B cell (primary cell): ENCODE measurements around the gene THSD4. TPM values are rescaled to one million over a fixed set of nuclear protein-coding genes. Genes with fewer than 3 reads are reported as not detected.

Source experiments
- ATAC-seq: fragments of 200-7000 bp; cut with Tn5 transposase; one replicate; pipeline ENCODE4 v1.10.0; 2021; ENCODE audit warnings: low read depth, mild to moderate bottlenecking, moderate number of reproducible peaks, moderate library complexity
- CTCF ChIA-PET: fragments of 350-600 bp; sonication (Branson Sonifier 250); formaldehyde crosslinking; loops from one replicate; lab custom pipeline; 2021; ENCODE audit warnings: antibody characterized with exemption, inconsistent platforms; lab: Charles Lee
- POLR2A ChIA-PET: fragments of 350-600 bp; sonication (Branson Sonifier 250); formaldehyde crosslinking; loops from one replicate; lab custom pipeline; 2021; ENCODE audit warnings: antibody characterized with exemption; lab: Charles Lee
- DNase-seq: peaks from one replicate; pipeline ENCODE4 v3.0.0; 2013
- H2AFZ ChIP-seq: 2 replicates; pipeline ENCODE4 v1.6.1; 2012; ENCODE audit warnings: mild to moderate bottlenecking, low read depth, low read length; ENCODE audit not compliant: insufficient read depth, poor library complexity, severe bottlenecking
- H3K27ac ChIP-seq, 2 donors: 1 replicate in 1 of 2; 2 replicates in 1 of 2; pipeline ENCODE4 v1.5.1; 2012 to 2013; ENCODE audit warnings: low read length in 2 of 2, mild to moderate bottlenecking in 2 of 2, moderate library complexity in 1 of 2
- H3K27me3 ChIP-seq, 4 experiments: fragments of 200-600 bp in 1 of 4; sonication (generic) in 1 of 4; replicated peaks in 1 of 4; 1 replicate in 2 of 4; 2 replicates in 2 of 4; pipeline versions ENCODE4 v1.6.1 to v1.7.0; 2013 to 2016; ENCODE audit warnings: low read length in 3 of 4, mild to moderate bottlenecking in 2 of 4, mixed read lengths in 1 of 4, moderate library complexity in 1 of 4; ENCODE audit not compliant: insufficient read depth in 4 of 4, control insufficient read depth in 3 of 4; ENCODE audit errors: control extremely low read depth in 1 of 4
- H3K36me3 ChIP-seq, 2 experiments: replicated peaks in 1 of 2; 1 replicate in 1 of 2; 2 replicates in 1 of 2; pipeline versions ENCODE4 v1.6.1 to v1.7.1; 2013; ENCODE audit warnings: low read length in 1 of 2; ENCODE audit not compliant: insufficient read depth in 2 of 2, control insufficient read depth in 1 of 2; ENCODE audit errors: control extremely low read depth in 1 of 2, extremely low read depth in 1 of 2
- H3K4me1 ChIP-seq, 2 donors: fragments of 200-600 bp in 1 of 2; sonication (generic) in 1 of 2; 1 replicate in 1 of 2; 2 replicates in 1 of 2; pipeline versions ENCODE4 v1.5.1 to v1.6.1; 2013 to 2017; ENCODE audit warnings: low read length in 2 of 2; ENCODE audit not compliant: control insufficient read depth in 2 of 2, insufficient read depth in 2 of 2
- H3K4me2 ChIP-seq: replicated peaks from 2 replicates; pipeline ENCODE3; 2012; ENCODE audit warnings: mild to moderate bottlenecking, low read depth, low read length; ENCODE audit not compliant: poor library complexity, severe bottlenecking
- H3K4me3 ChIP-seq, 5 experiments: fragments of 200-600 bp in 1 of 5; sonication (generic) in 1 of 5; 1 replicate in 3 of 5; 2 replicates in 2 of 5; pipeline versions ENCODE4 v1.5.1 to v1.7.0; 2011 to 2016; ENCODE audit warnings: low read length in 4 of 5, mild to moderate bottlenecking in 4 of 5, low read depth in 2 of 5, control low read depth in 1 of 5, moderate library complexity in 1 of 5; ENCODE audit not compliant: insufficient read depth in 1 of 5; ENCODE audit errors: control extremely low read depth in 1 of 5, extremely low read depth in 1 of 5
- H3K79me2 ChIP-seq: fragments of 200-600 bp; sonication (generic); one replicate; pipeline ENCODE4 v1.6.0; 2016; ENCODE audit warnings: low read length; ENCODE audit not compliant: control insufficient read depth, insufficient read depth
- H3K9ac ChIP-seq: fragments of 200-600 bp; sonication (generic); 2 replicates; pipeline ENCODE4 v1.6.1; 2017; ENCODE audit warnings: mild to moderate bottlenecking, low read length, moderate library complexity
- H3K9me3 ChIP-seq, 3 donors: one replicate each; pipeline versions ENCODE4 v1.6.1 to v1.7.1; 2013; ENCODE audit warnings: low read length in 2 of 3; ENCODE audit not compliant: control insufficient read depth in 2 of 3, insufficient read depth in 1 of 3; ENCODE audit errors: control extremely low read depth in 1 of 3
- H4K20me1 ChIP-seq: 2 replicates; pipeline ENCODE4 v1.6.0; 2012; ENCODE audit warnings: mild to moderate bottlenecking, low read length; ENCODE audit not compliant: insufficient read depth, control insufficient read depth, poor library complexity, severe bottlenecking
- H3K27ac Mint-ChIP-seq: one replicate; pipeline ENCODE4 v1.8.0; 2021; ENCODE audit warnings: mixed read lengths
- H3K27me3 Mint-ChIP-seq: one replicate; pipeline ENCODE4 v1.8.0; 2021; ENCODE audit warnings: mixed read lengths
- H3K4me1 Mint-ChIP-seq: one replicate; pipeline ENCODE4 v1.8.0; 2021; ENCODE audit warnings: mixed read lengths
- H3K4me3 Mint-ChIP-seq: one replicate; pipeline ENCODE4 v1.8.0; 2021; ENCODE audit warnings: mixed read lengths
- H3K9me3 Mint-ChIP-seq: one replicate; pipeline ENCODE4 v1.8.0; 2022; ENCODE audit warnings: mixed read lengths; ENCODE audit not compliant: insufficient read depth
- CTCF ChIP-seq: fragments of 200-600 bp; IDR thresholded peaks from one replicate; pipeline ENCODE4 v1.8.0; 2022; ENCODE audit warnings: antibody characterized with exemption, mild to moderate bottlenecking
- EZH2 ChIP-seq: IDR thresholded peaks from 2 replicates; pipeline ENCODE4 v1.6.1; 2012; ENCODE audit warnings: borderline replicate concordance, low read depth, mild to moderate bottlenecking, moderate library complexity, low read length; ENCODE audit not compliant: insufficient read depth, poor library complexity, severe bottlenecking
- WGBS: methylation state at CpG from one replicate; pipeline ENCODE4 v1.1.5; 2013; ENCODE audit warnings: missing lambda C conversion rate; ENCODE audit not compliant: insufficient coverage; 5-methylcytosine and 5-hydroxymethylcytosine counted together
- intact Hi-C: fragments of 100-400 bp; cut with micrococcal nuclease; formaldehyde crosslinking; loops from one replicate; pipeline ENCODE4 v1.10.0; 2022
- polyA plus RNA-seq: library from polyadenylated mRNA; depleted of rRNA; stranded (reverse); fragments of >200 nt; gene quantifications from 2 replicates; pipeline ENCODE4 v1.2.3, GENCODE V29; 2012
- total RNA-seq, 2 donors: library from RNA; stranded (reverse); fragments of 120-200 nt in 1 of 2; gene quantifications; 1 replicate in 1 of 2; 2 replicates in 1 of 2; pipeline versions ENCODE4 v1.2.3 to v1.2.4, GENCODE V29; 2013 to 2022

The THSD4 gene
- total and polyA plus RNA-seq, 2 donors (not counting 1 experiment from before 2014, with no cell fraction given) = not detected

GRCh38 chr15:71570736-71571135, 455.5 kb downstream of the THSD4 start:
- no peak overlapping the region for H3K27ac ChIP-seq
- H3K9me3 ChIP-seq = peaks cover 0 to 2% (median 0%) of the 10 kb centered on the region in 3 donors
- H3K4me1 ChIP-seq = no peaks in the 10 kb centered on the region
- H3K4me1 Mint-ChIP-seq = no peaks in the 10 kb centered on the region
- DNase-seq (no peak), ATAC-seq (no peak)
- H3K36me3 ChIP-seq = no peaks in the 10 kb centered on the region
- no peak overlapping the region for H3K4me2 ChIP-seq
- H3K4me3 Mint-ChIP-seq = no peak overlapping the region
- no peak for TF ChIP-seq EZH2
- no peak for TF ChIP-seq CTCF
- H3K9ac ChIP-seq = no peak overlapping the region
- H3K4me3 ChIP-seq = no peak overlapping the region
- H3K9me3 Mint-ChIP-seq = no peaks in the 10 kb centered on the region
- H4K20me1 ChIP-seq = no peaks in the 10 kb centered on the region
- no peaks in the 10 kb centered on the region for H3K27me3 Mint-ChIP-seq
- H3K79me2 ChIP-seq = no peaks in the 10 kb centered on the region
- H3K27me3 ChIP-seq = peaks cover 0 to 4% (median 1%) of the 10 kb centered on the region in 4 experiments
- intact Hi-C loops = no loop called here
- CTCF ChIA-PET = interaction anchor here (0.6 kb wide), 1 partner anchor 18 kb away, joined by 3 read pairs; no protein-coding TSS in a partner anchor
- no peak overlapping the region for H2AFZ ChIP-seq
- H3K27ac Mint-ChIP-seq = no peak overlapping the region
- POLR2A ChIA-PET = no interaction called here
- WGBS = 94% methylated on average over 3 of the region's 7 CpGs

GRCh38 chr15:71571641-71572040, 456.4 kb downstream of the THSD4 start:
- H3K79me2 ChIP-seq = no peaks in the 10 kb centered on the region
- intact Hi-C loops = no loop called here
- no peaks in the 10 kb centered on the region for H4K20me1 ChIP-seq
- H3K4me3 ChIP-seq = no peak overlapping the region
- no peak for ATAC-seq
- no peak overlapping the region for H3K27ac Mint-ChIP-seq
- H3K27me3 Mint-ChIP-seq = no peaks in the 10 kb centered on the region
- no peaks in the 10 kb centered on the region for H3K9me3 Mint-ChIP-seq
- ChIA-PET POLR2A (no interaction called here), CTCF (no interaction called here)
- no peak overlapping the region for H3K9ac ChIP-seq
- no peaks in the 10 kb centered on the region for H3K36me3 ChIP-seq
- no peak overlapping the region for H3K4me3 Mint-ChIP-seq
- H3K27me3 ChIP-seq = peaks cover 0 to 4% (median 1%) of the 10 kb centered on the region in 4 experiments
- WGBS = no CpG with 5 or more reads among the region's 1 CpG
- no peaks in the 10 kb centered on the region for H3K4me1 Mint-ChIP-seq
- no peak for DNase-seq
- no peak for TF ChIP-seq EZH2
- no peak for TF ChIP-seq CTCF
- H3K9me3 ChIP-seq = peaks cover 0 to 2% (median 0%) of the 10 kb centered on the region in 3 donors
- H2AFZ ChIP-seq = no peak overlapping the region
- no peaks in the 10 kb centered on the region for H3K4me1 ChIP-seq
- H3K4me2 ChIP-seq = no peak overlapping the region
- no peak overlapping the region for H3K27ac ChIP-seq
